GM19035 (cell line): ENCODE data around the gene MOGAT1.
"Not testable (repeated sequence)": the region's sequence is repeated elsewhere in the genome, so short reads cannot be mapped to it uniquely, and the experiment has no call there.

Experiments used
- ATAC-seq: cut with Tn5 transposase; IDR thresholded peaks from one replicate; pipeline ENCODE4 v1.9.1; 2021; ENCODE audit not compliant: unreplicated experiment

Gene MOGAT1

DNA sequence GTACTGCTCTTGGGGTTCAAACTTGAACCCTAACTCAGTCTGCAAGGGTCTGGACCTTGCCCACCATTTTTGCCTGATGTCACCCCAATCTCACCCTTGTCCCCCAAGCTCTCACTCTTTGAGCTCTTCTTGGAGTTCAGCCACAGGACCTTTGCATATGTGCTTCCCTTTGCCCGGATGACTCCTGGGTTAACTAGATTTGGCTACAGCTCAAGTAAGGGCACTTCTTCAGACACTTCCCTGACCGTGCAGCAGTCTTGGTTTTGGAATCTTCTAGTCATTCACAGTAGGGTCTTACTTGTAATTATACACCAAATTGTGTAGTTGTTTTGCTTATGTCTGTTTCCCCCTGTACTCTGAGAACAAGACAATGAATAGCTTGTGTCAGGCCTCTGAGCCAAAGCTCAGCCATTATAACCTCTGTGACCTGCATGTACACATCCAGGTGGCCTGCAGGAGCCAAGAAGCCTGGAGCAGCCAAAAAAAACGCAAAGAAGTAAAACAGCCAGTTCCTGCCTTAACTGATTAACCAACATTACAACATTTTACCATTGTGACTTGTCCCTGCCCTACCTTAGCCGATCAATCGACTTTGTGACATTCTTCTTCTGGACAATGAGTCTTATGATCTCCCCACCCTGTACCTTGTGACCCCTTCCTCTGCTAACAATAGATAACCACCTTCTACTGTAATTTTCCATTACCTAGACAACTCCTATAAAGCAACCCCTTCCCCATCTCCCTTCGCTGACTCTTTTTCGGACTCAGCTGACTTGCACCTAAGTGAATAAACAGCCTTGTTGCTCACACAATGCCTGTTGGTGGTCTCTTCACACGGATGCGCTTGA is 1.0 kb upstream of the MOGAT1 start:
- ATAC-seq = no peak

DNA sequence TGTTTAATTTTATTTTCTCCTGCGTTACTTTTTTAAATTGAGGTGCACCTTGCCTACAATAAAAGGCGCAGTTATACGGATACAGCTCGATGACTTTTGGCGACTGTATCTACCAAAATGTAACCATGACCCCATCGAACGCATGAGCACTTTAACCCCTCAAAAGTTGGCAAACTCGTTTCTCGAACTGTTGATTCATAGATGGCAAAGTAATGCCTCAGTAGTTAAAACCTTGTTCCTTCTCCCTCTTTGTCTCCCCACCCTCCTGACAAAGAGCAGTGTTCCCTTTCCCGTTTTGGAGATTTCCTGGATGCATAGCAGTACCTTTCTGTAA is 577 bp downstream of the MOGAT1 start:
- no peak for ATAC-seq

DNA sequence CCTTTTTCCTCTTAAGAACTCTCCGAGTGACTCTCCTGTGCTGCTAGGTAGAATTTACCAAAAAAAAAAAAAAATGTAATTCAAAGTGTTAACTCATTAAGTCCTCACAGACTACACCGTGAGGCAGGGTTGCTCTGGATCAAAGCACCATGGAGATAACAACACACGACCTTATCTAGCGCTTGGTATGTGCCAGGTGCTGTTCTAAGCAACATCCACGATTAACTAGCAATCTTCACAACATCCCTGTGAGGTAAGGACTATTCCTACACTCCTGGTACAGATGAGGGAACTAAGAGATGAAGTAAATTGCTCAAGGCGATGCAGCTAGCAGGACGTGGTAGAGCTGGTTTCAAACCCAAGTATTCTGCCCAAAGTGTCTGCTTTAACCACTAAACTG is 1.8 kb downstream of the MOGAT1 start:
- ATAC-seq = no peak

DNA sequence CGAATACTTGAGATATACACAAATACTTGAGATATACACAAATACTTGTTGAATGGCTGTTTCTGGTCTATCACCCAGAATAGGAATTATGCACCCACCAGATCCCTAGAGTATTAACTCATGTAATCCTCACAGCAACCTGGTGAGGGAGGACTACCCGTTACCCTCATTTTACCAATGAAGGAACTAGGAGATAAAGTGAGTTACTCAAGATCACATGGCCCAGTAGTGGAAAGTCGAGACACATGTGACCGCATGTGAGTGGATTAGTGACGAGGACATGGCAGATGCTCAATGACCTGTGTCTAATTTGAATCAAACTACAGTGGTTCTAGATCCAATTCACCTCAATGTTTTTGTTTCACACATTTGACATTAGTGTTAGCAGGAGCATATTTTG is 2.4 kb downstream of the MOGAT1 start:
- no peak for ATAC-seq

DNA sequence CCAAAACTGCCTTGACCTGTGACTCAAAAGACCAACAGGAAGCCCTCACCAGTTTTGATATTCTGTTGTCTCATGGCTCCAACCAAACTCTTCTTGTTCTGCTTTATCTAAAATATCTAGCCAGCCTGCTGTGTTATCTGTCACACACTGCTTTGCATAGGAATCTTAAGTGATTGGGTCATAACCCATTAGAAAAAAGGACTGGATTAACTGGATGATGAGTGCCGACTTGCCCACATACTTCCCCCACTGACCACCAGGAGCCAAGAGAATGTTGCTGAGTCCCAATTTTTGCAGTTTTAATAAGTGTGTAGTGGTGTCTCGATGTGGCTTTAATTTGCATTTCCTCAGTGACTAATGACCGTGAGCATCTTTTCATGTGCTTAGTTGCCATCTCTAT is 6.5 kb downstream of the MOGAT1 start:
- no peak for ATAC-seq

DNA sequence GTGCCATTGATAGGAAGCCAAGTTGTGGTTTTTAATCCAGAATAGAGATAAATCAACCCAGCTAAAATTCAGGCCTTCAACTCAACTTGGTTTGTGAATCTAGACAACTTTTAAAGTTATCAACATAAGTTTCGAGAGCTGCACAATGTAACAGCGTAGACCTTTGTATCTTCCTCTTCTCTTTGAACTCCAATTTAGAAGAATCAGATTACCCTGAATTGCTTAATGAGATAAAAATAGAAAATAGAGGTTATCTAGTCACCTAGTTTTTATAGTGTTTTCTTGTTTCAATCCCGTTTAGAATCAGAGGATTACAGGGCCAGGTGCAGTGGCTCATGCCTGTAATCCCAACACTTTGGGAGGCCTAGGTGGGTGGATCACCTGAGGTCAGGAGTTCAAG is 12.3 kb downstream of the MOGAT1 start:
- ATAC-seq = no peak

DNA sequence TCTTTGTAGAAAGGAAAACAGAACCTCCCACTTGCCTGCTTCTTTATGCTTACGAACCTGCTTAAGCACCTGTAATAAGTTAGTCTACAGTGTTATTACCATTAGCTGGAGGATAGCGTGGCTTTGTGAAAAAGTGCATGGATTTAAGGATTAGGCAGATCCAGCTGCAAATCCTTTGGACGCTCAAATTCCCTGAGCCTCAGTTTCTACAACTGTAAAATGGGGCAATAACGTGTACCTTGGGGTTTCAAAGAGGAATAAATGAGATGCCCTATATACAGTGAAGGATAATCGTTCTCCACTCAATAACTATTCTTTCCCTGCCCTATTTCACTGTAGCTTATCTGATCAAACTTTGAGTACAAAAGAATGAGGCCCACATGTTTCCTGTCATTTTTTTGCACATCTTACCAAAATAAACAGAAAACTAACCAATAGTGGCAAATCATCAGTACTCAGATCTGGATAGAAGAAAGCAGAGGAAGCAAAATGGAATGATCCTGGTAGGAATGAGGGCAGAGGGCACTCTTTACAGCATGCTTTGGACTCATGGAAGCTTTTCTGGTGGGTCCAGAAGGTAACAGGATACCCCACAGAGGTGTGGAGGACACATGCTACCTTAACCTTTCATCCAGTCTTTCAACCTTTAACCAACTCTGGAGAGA is 14.8 kb downstream of the MOGAT1 start:
- no peak for ATAC-seq

DNA sequence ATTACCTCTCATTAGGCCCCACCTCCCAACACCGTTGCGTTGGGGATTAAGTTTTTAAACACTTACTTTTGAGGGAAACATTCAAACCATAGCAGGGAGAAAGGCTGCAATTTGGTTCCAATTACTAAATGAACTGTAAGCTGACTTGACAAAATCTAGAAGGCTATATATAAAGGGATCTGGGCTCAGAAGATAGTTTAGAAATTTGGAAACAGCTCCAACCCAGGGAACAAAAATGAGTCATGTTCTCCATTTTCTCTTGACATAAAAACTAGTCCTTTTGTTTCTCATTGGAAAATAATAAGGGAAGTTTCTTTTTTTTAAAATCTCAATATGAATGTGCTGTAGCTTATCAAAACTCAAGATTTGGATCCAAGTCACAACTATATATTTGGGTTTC is 17.5 kb downstream of the MOGAT1 start:
- no peak for ATAC-seq

DNA sequence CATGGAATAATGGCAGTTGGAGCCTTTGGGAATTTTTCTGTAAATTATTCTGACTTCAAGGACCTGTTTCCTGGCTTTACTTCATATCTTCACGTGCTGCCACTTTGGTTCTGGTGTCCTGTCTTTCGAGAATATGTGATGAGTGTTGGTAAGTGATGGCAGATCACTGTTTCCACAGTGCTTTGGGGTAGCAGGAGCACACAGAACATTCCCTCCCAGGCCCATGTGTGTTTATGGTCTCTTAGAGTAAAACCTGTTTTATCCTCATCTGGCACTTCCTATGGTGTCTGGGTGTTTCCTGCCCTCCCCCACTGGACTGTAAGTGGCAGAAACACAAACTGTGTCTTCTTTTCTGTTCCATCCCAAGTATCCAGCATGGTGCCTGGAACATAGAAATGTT is 17.9 kb downstream of the MOGAT1 start:
- no peak for ATAC-seq

DNA sequence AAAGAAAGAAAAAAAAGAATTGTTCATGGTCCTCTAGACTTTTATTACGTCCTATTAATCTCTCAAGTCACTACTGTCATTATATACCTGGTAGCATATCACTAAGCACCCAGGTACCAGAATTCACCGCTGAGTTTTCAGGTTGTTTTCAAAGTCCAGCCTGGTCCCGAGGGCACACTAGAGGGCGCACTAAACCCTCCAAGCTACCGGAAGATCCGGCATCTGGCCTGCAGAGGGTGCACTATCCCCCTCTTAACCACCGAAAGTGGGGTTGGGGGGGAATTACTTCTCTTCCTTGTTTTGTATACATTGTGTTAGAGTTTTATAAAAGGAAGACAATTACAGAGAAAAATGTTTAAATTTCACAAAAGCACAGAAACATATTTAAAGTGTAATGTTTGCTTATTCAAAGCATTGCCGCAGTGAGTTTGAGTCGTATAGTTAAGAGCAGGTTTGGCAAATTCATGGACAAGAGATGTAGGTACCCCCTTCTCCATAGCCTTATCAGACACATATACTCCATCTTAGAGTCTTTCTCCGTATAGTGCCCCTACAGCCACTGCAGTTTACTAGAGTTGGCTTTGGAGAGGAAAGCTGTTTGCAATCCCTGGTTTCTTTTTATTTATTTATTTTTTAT is 19.2 kb downstream of the MOGAT1 start:
- peak; percentile 92 for ATAC-seq

DNA sequence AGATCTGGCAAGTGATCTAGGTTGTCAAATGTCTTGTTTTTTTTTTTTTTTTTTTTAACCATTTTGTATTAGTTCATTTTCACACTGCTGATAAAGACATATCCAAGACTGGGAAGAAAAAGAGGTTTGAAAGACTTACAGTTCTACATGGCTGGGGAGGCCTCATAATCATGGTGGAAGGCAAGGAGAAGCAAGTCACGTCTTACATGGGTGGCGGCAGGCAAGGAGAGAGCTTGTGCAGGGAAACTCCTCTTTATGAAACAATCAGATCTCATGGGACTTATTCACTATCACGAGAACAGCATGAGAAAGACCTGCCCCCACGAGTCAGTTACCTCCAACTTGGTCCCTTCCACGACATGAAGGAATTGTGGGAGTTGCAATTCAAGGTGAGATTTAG is 22.0 kb downstream of the MOGAT1 start:
- not testable (repeated sequence) for ATAC-seq

DNA sequence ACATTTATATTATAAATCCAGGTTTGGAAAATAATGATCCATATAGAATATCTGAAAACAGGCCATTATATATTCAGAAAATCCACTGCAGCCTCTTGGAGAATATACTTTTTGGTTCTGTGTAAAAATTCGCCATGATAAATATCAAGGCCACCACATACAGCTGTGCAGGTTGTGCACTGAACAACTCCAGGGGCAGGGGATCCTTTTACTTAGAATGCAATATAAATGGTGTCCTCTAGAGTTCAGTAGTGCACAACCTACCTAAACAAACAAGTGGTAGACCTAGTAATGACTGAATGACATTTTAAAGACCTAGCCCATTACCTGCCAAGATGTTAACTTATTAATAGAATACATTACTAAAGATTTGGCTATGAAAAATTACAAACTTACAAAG is 22.4 kb downstream of the MOGAT1 start:
- ATAC-seq = peak; percentile 60

DNA sequence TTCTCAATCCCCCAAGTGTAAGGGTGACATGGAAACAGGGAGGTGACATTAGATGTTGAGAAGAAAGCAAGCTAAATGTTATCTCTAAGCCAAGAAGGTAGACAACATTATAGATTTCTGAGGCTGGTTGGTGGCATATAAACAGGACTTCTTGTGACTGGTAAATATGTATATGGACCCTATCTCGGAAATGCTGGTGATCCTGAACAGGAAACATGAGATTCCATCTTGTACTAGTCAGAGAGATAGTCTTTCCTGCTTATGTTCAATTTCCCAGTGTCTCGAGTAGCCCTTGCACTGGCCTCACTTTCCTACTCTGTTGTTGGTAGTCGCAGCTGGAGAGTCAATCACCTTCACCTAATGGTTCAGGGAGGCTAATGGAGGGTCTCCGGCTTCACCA is 26.8 kb downstream of the MOGAT1 start:
- ATAC-seq = no peak

DNA sequence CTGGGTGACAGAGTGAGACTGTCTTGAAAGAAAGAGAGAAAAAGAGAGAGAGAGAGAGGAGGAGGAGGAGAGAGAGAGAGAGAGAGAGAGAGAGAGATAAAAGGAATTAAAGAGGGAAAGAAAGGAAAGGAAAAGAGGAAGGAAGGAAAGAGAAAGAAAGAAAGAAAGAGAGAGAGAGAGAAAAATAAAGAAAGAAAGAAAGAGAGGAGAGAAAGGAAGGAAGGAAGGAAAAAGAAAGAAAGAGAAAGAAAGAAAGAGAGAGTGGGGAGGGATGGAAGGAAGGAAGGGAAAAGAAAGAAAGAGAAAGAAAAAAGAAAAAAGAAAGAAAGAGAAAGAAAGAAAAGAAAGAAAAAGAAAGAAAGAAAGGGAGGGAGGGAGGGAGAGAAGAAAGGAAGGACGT is 29.8 kb downstream of the MOGAT1 start:
- ATAC-seq = no peak

DNA sequence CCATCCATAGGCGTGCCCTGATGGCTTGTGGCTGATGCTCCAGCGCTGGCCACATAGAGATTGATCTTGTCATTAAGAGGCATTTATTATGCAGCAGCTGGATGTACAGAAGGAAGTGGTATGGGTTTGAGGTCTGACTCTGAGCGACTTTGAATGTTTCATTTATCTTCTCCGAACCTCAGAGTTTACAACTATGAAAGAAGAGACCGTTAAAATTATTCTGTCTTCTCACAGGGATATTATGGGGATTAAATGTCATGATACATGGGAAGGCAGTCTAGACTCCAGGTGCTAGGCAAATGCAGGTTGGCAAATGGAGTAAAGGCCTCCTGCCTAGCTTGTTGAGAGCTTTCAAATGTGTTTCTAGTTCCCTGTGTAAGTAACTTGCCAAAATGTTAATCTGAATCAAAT is 30.3 kb downstream of the MOGAT1 start:
- ATAC-seq = no peak

DNA sequence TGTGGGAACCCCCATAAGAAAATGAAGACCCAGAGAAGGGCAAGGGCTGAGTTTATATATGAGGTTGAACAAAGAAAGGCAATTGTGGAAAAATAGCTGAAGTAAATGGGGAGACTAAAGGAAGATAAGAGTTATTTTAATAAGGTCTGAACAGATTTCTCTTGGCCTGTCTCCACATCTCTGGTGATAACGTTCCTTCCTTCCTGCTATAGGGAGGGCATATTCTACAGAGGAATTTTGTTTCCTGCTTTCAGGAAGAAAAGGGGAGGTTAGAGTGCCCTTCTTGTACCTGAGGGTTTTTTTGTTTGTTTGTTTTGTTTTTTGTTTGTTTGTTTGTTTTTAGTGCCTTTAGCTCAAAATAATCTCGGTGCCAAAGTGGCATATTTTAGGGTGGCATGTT is 31.6 kb downstream of the MOGAT1 start:
- no peak for ATAC-seq

DNA sequence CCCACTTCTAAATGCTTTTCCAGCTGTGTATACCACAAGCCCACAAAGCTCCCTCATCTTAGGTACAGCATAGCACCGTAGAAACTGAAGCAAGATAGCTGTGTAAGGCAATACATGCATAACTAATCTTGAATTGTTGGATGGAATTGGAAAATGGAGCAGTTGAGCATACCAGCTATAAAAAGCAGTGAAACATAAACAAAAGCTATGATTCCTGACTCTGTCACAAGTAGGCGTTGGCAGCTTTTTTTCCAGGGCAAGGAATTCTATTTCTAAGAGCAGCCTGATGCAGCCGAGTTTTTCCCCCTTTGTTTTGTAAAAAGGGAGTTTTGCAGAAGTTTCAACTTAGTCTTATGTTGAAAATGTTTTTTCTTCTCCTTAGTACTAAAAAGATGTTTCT is 32.4 kb downstream of the MOGAT1 start:
- ATAC-seq = no peak

DNA sequence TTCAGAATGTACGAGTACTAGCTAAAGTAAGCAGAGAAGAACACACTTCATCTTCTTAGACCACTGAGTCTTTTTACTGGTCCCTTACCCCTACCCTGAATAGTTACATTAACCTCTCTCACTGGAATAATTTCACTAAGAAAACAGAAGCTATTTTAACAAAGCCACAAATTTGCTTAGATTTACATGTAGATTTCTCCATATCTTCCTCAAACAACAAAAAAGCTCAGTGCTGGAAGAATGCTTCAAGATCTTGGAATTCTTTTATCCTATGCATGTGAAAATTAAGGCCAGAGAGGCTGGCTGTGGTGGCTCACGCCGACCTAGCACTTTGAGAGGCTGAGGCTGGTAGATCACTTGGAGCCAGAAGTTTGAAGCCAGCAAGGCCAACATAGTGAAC is 35.2 kb downstream of the MOGAT1 start:
- ATAC-seq = no peak

DNA sequence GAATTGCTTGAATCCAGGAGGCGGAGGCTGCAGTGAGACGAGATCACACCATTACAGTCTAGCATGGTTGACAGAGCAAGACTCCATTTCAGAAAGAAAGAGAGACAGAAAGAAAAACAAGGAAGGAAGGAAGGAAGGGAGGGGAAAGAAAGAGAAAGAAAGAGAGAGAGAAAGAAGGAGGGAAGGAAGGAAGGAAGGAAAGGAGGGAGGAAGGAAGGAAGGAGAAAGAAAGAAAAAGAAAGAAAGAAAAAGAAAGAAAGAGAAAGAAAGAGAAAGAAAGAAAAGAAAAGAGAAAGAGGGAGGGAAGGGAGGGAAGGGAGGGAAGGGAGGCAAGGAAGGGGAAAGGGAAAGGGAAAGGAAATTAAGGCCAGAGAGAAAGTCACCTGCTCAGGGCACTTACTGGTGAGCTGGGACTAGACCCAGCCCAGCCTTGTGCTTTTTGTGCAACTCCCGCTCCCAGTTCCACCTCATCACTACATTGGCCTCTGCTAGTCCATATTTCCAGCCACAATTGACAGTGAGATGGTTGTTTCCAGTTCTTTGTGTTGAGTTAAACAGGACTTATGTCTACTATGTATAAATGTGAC is 35.7 kb downstream of the MOGAT1 start:
- no peak for ATAC-seq

DNA sequence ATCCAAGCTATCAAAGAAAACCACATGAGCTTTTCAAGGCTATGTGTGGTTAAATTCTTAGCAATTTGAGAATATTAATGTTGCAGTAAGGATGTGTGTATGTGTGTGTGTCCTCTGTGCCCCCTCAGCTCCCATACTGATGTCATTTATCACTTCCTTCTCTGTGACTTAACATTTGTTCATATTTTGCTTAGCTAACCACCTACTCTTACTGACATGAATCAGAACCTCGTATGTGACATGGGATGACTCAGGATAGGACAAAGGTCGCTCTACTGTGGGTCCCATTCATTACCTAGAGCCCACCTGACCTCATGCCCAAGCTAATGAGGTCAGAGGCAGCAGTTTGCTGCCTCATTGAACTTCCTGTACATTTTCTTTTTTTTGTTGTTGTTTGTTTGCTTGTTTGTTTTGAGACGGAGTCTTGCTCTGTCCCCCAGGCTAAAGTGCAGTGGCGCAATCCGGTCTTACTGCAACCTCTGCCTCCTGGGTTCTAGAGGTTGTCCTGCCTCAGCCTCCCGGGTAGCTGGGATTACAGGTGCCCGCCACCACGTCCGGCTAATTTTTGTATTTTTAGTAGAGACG is 36.3 kb downstream of the MOGAT1 start:
- peak; percentile 44 for ATAC-seq

DNA sequence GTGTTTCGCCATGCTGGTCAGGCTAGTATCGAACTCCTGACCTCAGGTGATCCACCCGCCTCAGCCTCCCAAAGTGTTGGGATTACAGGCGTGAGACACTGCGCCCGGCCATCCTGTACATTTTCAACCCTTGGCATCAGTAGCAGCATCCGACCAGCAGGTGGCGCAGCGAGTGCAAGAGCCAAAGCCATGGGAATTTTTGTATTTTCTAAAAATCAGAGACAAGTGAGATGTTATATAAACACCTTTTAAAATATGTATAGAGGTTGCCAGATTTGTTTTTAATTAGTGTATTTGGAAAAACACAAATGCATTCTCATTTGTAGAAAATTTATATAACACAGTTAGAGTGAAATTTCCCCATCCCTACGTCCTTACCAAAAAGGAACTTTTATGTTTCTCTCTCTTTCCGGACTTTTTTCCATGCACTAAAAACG is 36.8 kb downstream of the MOGAT1 start:
- ATAC-seq = peak; percentile 51
